HepG2 (cell line): ENCODE measurements around the gene NOTCH2. TPM values are rescaled to one million over a fixed set of nuclear protein-coding genes. Genes with fewer than 3 reads are reported as not detected.

Experiments used
- PAF1 ChIP-seq: IDR thresholded peaks from 2 replicates; pipeline ENCODE4 v1.6.1; 2016; ENCODE audit warnings: missing genetic modification reagents, missing compliant biosample characterization
- SPEN ChIP-seq: sonication (generic); formaldehyde crosslinking; IDR thresholded peaks from 2 replicates; pipeline ENCODE4 v1.5.1; 2020; ENCODE audit warnings: low read depth, mild to moderate bottlenecking, missing genetic modification reagents
- ZBTB38 ChIP-seq: sonication (generic); formaldehyde crosslinking; IDR thresholded peaks from 2 replicates; pipeline ENCODE4 v1.5.1; 2020; ENCODE audit warnings: mild to moderate bottlenecking, missing genetic modification reagents
- ZBTB7B ChIP-seq: sonication (generic); formaldehyde crosslinking; IDR thresholded peaks from 2 replicates; pipeline ENCODE4 v1.4.0; 2020; ENCODE audit warnings: missing genetic modification reagents
- ZNF3 ChIP-seq: IDR thresholded peaks from 2 replicates; pipeline ENCODE4 v1.7.0; 2017; ENCODE audit warnings: inconsistent platforms
- polyA plus RNA-seq, 8 experiments: library from polyadenylated mRNA; depleted of rRNA in 3 of 8; stranded (reverse) in 7 of 8; unstranded in 1 of 8; fragments of >200 nt; fragmentation: Illumina TruSeq in 4 of 8; extraction: Trizol in 4 of 8; gene quantifications; 2 replicates each; pipeline versions ENCODE4 v1.2.1 to v1.2.3, GENCODE V29; 2011 to 2016; ENCODE audit warnings: low read depth in 4 of 8, missing spikeins in 1 of 8, mixed read lengths in 1 of 8; ENCODE audit not compliant: insufficient read depth in 1 of 8
- total RNA-seq, 5 experiments: library from RNA; depleted of rRNA; stranded (reverse); fragments of >200 nt; fragmentation: Illumina TruSeq; extraction: Trizol; gene quantifications; 2 replicates each; pipeline ENCODE4 v1.2.3, GENCODE V29; 2016; ENCODE audit warnings: low read depth in 1 of 5
- TF ChIP-seq, protein P1 (sequence below): sonication (generic); formaldehyde crosslinking; IDR thresholded peaks from 2 replicates; pipeline ENCODE4 v1.9.0; 2021; ENCODE audit warnings: mild to moderate bottlenecking, missing genetic modification reagents

NOTCH2 gene
- total and polyA plus RNA-seq, 2 of the 13 experiments (the other 11 are each of a cell fraction or from before 2014, with no cell fraction given): 4.0 to 11.4 TPM

DNA sequence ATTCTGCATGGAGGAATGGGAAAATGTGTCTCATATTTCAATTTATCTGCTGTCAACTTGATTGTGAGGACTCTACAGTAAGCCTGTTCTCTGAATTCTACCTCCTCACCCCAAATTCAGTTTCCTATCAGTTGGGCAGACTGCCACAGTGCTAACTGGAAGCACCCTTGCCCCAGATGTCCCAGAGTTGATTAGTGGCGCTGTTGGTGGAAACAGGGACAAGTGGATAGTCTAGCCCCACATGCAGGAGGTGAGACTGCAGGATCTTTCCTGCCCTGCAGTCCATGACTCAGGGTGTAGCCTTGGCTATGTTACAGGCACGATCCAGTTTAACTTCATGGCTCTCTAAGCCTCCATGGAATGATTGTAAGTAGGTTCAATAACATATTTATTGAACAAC, 195.3 kb downstream of the NOTCH2 start (continued):
- TF ChIP-seq, protein P1, sequence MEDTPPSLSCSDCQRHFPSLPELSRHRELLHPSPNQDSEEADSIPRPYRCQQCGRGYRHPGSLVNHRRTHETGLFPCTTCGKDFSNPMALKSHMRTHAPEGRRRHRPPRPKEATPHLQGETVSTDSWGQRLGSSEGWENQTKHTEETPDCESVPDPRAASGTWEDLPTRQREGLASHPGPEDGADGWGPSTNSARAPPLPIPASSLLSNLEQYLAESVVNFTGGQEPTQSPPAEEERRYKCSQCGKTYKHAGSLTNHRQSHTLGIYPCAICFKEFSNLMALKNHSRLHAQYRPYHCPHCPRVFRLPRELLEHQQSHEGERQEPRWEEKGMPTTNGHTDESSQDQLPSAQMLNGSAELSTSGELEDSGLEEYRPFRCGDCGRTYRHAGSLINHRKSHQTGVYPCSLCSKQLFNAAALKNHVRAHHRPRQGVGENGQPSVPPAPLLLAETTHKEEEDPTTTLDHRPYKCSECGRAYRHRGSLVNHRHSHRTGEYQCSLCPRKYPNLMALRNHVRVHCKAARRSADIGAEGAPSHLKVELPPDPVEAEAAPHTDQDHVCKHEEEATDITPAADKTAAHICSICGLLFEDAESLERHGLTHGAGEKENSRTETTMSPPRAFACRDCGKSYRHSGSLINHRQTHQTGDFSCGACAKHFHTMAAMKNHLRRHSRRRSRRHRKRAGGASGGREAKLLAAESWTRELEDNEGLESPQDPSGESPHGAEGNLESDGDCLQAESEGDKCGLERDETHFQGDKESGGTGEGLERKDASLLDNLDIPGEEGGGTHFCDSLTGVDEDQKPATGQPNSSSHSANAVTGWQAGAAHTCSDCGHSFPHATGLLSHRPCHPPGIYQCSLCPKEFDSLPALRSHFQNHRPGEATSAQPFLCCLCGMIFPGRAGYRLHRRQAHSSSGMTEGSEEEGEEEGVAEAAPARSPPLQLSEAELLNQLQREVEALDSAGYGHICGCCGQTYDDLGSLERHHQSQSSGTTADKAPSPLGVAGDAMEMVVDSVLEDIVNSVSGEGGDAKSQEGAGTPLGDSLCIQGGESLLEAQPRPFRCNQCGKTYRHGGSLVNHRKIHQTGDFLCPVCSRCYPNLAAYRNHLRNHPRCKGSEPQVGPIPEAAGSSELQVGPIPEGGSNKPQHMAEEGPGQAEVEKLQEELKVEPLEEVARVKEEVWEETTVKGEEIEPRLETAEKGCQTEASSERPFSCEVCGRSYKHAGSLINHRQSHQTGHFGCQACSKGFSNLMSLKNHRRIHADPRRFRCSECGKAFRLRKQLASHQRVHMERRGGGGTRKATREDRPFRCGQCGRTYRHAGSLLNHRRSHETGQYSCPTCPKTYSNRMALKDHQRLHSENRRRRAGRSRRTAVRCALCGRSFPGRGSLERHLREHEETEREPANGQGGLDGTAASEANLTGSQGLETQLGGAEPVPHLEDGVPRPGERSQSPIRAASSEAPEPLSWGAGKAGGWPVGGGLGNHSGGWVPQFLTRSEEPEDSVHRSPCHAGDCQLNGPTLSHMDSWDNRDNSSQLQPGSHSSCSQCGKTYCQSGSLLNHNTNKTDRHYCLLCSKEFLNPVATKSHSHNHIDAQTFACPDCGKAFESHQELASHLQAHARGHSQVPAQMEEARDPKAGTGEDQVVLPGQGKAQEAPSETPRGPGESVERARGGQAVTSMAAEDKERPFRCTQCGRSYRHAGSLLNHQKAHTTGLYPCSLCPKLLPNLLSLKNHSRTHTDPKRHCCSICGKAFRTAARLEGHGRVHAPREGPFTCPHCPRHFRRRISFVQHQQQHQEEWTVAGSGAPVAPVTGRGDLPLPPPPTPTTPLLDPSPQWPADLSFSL (CRISPR knock-in tag): no peak
- no peak for TF ChIP-seq ZNF3 (CRISPR knock-in tag)
- TF ChIP-seq ZBTB38 (CRISPR knock-in tag): no peak
- no peak for TF ChIP-seq PAF1
- no peak for TF ChIP-seq ZBTB7B (CRISPR knock-in tag)
- no peak for TF ChIP-seq SPEN (CRISPR knock-in tag)
